ENCODE data around the gene TBC1D12. TPM values are rescaled to one million over a fixed set of nuclear protein-coding genes. Genes with fewer than 3 reads are reported as not detected.

Gene TBC1D12
- total RNA-seq, 1 experiment from 2014 or later: 3.9 TPM

DNA sequence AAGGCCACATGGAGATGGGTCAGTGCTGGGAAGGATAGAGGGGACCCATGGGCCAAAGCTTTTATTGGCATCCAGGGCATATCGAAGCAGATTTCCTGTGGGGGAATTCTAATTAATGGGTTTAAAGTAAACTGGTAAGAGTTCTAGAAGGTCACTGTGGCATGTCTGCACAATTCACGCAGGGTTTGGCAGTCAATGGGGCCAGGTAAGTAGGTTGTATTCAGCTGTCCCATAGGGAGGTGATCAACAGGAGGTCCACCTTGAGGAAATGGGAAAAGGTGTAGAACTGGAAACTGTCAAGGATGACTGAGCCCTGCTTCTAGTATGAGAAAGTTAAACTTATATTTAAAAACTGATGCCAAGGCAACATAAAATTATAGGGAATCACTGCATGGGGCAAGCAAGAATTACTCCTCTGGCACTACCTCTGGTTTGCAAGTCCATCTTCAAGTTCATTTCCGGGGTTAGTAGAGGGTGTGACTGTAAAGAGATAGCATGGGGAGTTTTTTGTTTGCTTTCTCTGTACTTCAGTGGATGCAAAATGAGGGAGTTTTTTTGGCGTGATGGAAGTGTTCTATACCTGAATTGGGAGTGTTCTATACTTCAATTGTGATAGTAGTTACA is 22.5 kb downstream of the TBC1D12 start:
- Histone ChIP-seq H3K9me3 (ENCODE audit: insufficient read depth, low read depth) (no peaks in the 10 kb centered on the region), H4K20me1 (ENCODE audit: insufficient read depth) (no peaks in the 10 kb centered on the region), H3K4me2 (no peak overlapping the region), H3K79me2 (ENCODE audit: low read depth) (no peaks in the 10 kb centered on the region), H3K4me3 (no peak overlapping the region), H3K9me2 (ENCODE audit: insufficient read depth) (no peaks in the 10 kb centered on the region), H3K27ac (no peak overlapping the region), H3K4me1 (replicated peaks; ENCODE audit: insufficient read depth) (no peaks in the 10 kb centered on the region), H3K36me3 (ENCODE audit: low read depth) (no peaks in the 10 kb centered on the region), H3F3A (ENCODE audit: insufficient read depth, low read depth) (no peaks in the 10 kb centered on the region), H2AFZ (no peak overlapping the region), H3K27me3 (ENCODE audit: insufficient read depth, low read depth) (no peaks in the 10 kb centered on the region)
- CTCF ChIA-PET: no interaction called here
- no peak for TF ChIP-seq EZH2 (IDR thresholded peaks at IDR 0.05; ENCODE audit: low read depth)
- TF ChIP-seq, protein P1, sequence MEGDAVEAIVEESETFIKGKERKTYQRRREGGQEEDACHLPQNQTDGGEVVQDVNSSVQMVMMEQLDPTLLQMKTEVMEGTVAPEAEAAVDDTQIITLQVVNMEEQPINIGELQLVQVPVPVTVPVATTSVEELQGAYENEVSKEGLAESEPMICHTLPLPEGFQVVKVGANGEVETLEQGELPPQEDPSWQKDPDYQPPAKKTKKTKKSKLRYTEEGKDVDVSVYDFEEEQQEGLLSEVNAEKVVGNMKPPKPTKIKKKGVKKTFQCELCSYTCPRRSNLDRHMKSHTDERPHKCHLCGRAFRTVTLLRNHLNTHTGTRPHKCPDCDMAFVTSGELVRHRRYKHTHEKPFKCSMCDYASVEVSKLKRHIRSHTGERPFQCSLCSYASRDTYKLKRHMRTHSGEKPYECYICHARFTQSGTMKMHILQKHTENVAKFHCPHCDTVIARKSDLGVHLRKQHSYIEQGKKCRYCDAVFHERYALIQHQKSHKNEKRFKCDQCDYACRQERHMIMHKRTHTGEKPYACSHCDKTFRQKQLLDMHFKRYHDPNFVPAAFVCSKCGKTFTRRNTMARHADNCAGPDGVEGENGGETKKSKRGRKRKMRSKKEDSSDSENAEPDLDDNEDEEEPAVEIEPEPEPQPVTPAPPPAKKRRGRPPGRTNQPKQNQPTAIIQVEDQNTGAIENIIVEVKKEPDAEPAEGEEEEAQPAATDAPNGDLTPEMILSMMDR (conservative IDR thresholded peaks at IDR 0.05): no peak
- no peak for DNase-seq
- no TSS peak for BruUV-seq (replicated peaks)
- intact Hi-C loops (cut with micrococcal nuclease; ENCODE audit: unreplicated experiment): no loop called here
- POLR2A ChIA-PET (ENCODE audit: unreplicated experiment): no interaction called here

GRCh38 chr10:94425942-94426341 is 23.6 kb downstream of the TBC1D12 start:
- no peak for TF ChIP-seq EZH2 (IDR thresholded peaks at IDR 0.05; ENCODE audit: low read depth)
- TF ChIP-seq, protein P1 (conservative IDR thresholded peaks at IDR 0.05): no peak
- H2AFZ ChIP-seq: no peak overlapping the region
- no peaks in the 10 kb centered on the region for H3K79me2 ChIP-seq (ENCODE audit: low read depth)
- H3K4me3 ChIP-seq: no peak overlapping the region
- no peaks in the 10 kb centered on the region for H3K9me2 ChIP-seq (ENCODE audit: insufficient read depth)
- H3K27ac ChIP-seq: no peak overlapping the region
- POLR2A ChIA-PET (ENCODE audit: unreplicated experiment): no interaction called here
- H3F3A ChIP-seq (ENCODE audit: insufficient read depth, low read depth): no peaks in the 10 kb centered on the region
- CTCF ChIA-PET: no interaction called here
- no peaks in the 10 kb centered on the region for H3K4me1 ChIP-seq (replicated peaks; ENCODE audit: insufficient read depth)
- intact Hi-C loops (cut with micrococcal nuclease; ENCODE audit: unreplicated experiment): no loop called here
- no peaks in the 10 kb centered on the region for H4K20me1 ChIP-seq (ENCODE audit: insufficient read depth)
- no peaks in the 10 kb centered on the region for H3K9me3 ChIP-seq (ENCODE audit: insufficient read depth, low read depth)
- no TSS peak for BruUV-seq (replicated peaks)
- DNase-seq: no peak
- H3K4me2 ChIP-seq: no peak overlapping the region
- no peaks in the 10 kb centered on the region for H3K36me3 ChIP-seq (ENCODE audit: low read depth)
- H3K27me3 ChIP-seq (ENCODE audit: insufficient read depth, low read depth): no peaks in the 10 kb centered on the region

DNA sequence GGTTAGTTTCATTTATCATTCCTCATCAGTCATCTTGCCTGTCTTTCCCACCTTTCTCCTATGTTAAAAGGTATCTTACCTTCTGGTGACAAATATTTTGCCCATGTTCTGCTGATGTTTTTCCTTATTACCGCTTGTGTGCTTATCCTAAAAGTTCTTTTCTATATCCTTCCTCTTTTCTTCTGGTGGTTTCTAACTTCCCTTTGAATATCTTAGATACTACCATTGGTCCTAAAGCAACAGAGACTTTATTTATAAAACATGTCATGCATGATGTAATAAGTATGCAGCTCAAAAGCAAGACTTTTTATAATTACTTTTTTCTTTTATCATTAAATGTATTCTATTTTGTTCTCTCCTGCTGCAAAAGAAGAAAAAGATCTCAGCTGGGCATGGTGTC is 24.8 kb downstream of the TBC1D12 start:
- no peak for DNase-seq
- no peaks in the 10 kb centered on the region for H3K27me3 ChIP-seq (ENCODE audit: insufficient read depth, low read depth)
- H4K20me1 ChIP-seq (ENCODE audit: insufficient read depth): no peaks in the 10 kb centered on the region
- ChIA-PET POLR2A (ENCODE audit: unreplicated experiment) (no interaction called here), CTCF (no interaction called here)
- H3K36me3 ChIP-seq (ENCODE audit: low read depth): no peaks in the 10 kb centered on the region
- no peak overlapping the region for H3K4me2 ChIP-seq
- no peak overlapping the region for H3K27ac ChIP-seq
- no peak overlapping the region for H3K4me3 ChIP-seq
- H2AFZ ChIP-seq: no peak overlapping the region
- no peaks in the 10 kb centered on the region for H3K79me2 ChIP-seq (ENCODE audit: low read depth)
- H3F3A ChIP-seq (ENCODE audit: insufficient read depth, low read depth): no peaks in the 10 kb centered on the region
- no TSS peak for BruUV-seq (replicated peaks)
- H3K9me2 ChIP-seq (ENCODE audit: insufficient read depth): no peaks in the 10 kb centered on the region
- H3K9me3 ChIP-seq (ENCODE audit: insufficient read depth, low read depth): no peaks in the 10 kb centered on the region
- no peaks in the 10 kb centered on the region for H3K4me1 ChIP-seq (replicated peaks; ENCODE audit: insufficient read depth)
- intact Hi-C loops (cut with micrococcal nuclease; ENCODE audit: unreplicated experiment): no loop called here
- no peak for TF ChIP-seq EZH2 (IDR thresholded peaks at IDR 0.05; ENCODE audit: low read depth)
- TF ChIP-seq, protein P1 (conservative IDR thresholded peaks at IDR 0.05): no peak

Data from PC-9 (cell line).